HL-60 (cell line): ENCODE results near the gene ACP4.

Source experiments
- CTCF ChIP-seq: IDR thresholded peaks from one replicate; pipeline ENCODE4 v1.5.1; 2011; ENCODE audit warnings: low read length, control low read depth, inconsistent platforms; ENCODE audit not compliant: insufficient read depth
- REST ChIP-seq: IDR thresholded peaks from 2 replicates; pipeline ENCODE4 v1.6.1; 2012; ENCODE audit warnings: low read depth; ENCODE audit not compliant: insufficient replicate concordance

- TF ChIP-seq CTCF (no peak), REST (no peak)
These were observed 40.7 kb upstream of the ACP4 start for GRCh38 chr19:50749490-50749889.
